Small intestine (tissue), 7 donors: Measurements from ENCODE around the gene AK2. TPM values are rescaled to one million over a fixed set of nuclear protein-coding genes. Genes with fewer than 3 reads are reported as not detected.

ENCODE experiments used
- DNase-seq, 2 donors: peaks; one replicate each; pipeline versions ENCODE4 v3.0.0 to v3.0.0-alpha.2; 2013
- FAIRE-seq: peaks from 2 replicates; lab custom pipeline; 2012; peaks lifted over from hg19 to GRCh38; lab: Jason Lieb, UNC
- H3K27ac ChIP-seq, 3 donors: one replicate each; pipeline ENCODE4 v1.5.1; 2013; ENCODE audit warnings: low read length in 2 of 3, mild to moderate bottlenecking in 2 of 3, control low read depth in 1 of 3, inconsistent platforms in 1 of 3, low read depth in 1 of 3, moderate library complexity in 1 of 3
- H3K27me3 ChIP-seq, 3 donors: one replicate each; pipeline ENCODE4 v1.6.1; 2013; ENCODE audit warnings: low read length in 3 of 3, inconsistent platforms in 1 of 3; ENCODE audit not compliant: control insufficient read depth in 3 of 3, insufficient read depth in 3 of 3
- H3K36me3 ChIP-seq, 3 donors: one replicate each; pipeline ENCODE4 v1.6.1; 2013; ENCODE audit warnings: low read length in 3 of 3, inconsistent platforms in 1 of 3, low read depth in 1 of 3, mild to moderate bottlenecking in 1 of 3, moderate library complexity in 1 of 3; ENCODE audit not compliant: control insufficient read depth in 3 of 3, insufficient read depth in 2 of 3
- H3K4me1 ChIP-seq, 3 donors: one replicate each; pipeline ENCODE4 v1.6.1; 2013; ENCODE audit warnings: low read length in 2 of 3, inconsistent platforms in 1 of 3, low read depth in 1 of 3, mild to moderate bottlenecking in 1 of 3, moderate library complexity in 1 of 3; ENCODE audit not compliant: control insufficient read depth in 3 of 3, insufficient read depth in 2 of 3
- H3K4me3 ChIP-seq, 3 donors: one replicate each; pipeline ENCODE4 v1.5.1; 2013; ENCODE audit warnings: low read length in 3 of 3, control low read depth in 1 of 3, inconsistent platforms in 1 of 3, low read depth in 1 of 3, mild to moderate bottlenecking in 1 of 3, moderate library complexity in 1 of 3
- H3K9me3 ChIP-seq, 2 donors: one replicate each; pipeline ENCODE4 v1.6.1; 2013; ENCODE audit warnings: low read depth in 1 of 2, low read length in 1 of 2; ENCODE audit not compliant: control insufficient read depth in 2 of 2, insufficient read depth in 1 of 2
- WGBS, 3 donors: extraction: QIAGEN DNeasy Blood & Tissue Kit; methylation state at CpG; one replicate each; pipeline ENCODE4 v1.1.7; 2013; 5-methylcytosine and 5-hydroxymethylcytosine counted together
- polyA plus RNA-seq, 4 donors: library from polyadenylated mRNA; stranded (reverse) in 3 of 4; unstranded in 1 of 4; fragments of 200-250 nt in 3 of 4; fragments of 120-200 nt in 1 of 4; gene quantifications; one replicate each; pipeline versions ENCODE4 v1.2.1 to v1.2.3, GENCODE V29; 2013
- donor health status: healthy with polysubstance abuse.
- donor health status: control.
- donor health status: control.
- donor health status: Bipolar disorder and iron deficiency.
- donor health status: healthy.

AK2 gene
- polyA plus RNA-seq, 4 donors: 180 to 210 (median 205) TPM

- Histone ChIP-seq H3K4me3 (no peak overlapping the region), H3K9me3 (no peaks in the 10 kb centered on the region), H3K36me3 (no peaks in the 10 kb centered on the region), H3K27ac (no peak overlapping the region), H3K4me1 (peaks cover 0 to 15% (median 5%) of the 10 kb centered on the region in 3 donors), H3K27me3 (no peaks in the 10 kb centered on the region)
- no peak for DNase-seq
- WGBS, 3 donors: 80 to 88% (median 85%) methylated on average over 1 of the region's 1 CpG
- no peak for FAIRE-seq
Measured at GRCh38 chr1:33041026-33041425, 4.3 kb upstream of the AK2 start.

- 71 to 87% (median 82%) methylated on average over 8 of the region's 8 CpGs for WGBS, 3 donors
- Histone ChIP-seq H3K27ac (no peak overlapping the region), H3K27me3 (no peaks in the 10 kb centered on the region), H3K9me3 (no peaks in the 10 kb centered on the region), H3K4me1 (peaks cover 4 to 19% (median 7%) of the 10 kb centered on the region in 3 donors), H3K36me3 (peaks cover 0 to 3% (median 0%) of the 10 kb centered on the region in 3 donors), H3K4me3 (no peak overlapping the region)
- DNase-seq: no peak
- FAIRE-seq: no peak
Measured at GRCh38 chr1:33039840-33040239, 3.2 kb upstream of the AK2 start.

GRCh38 chr1:33036051-33036525 is 595 bp downstream of the AK2 start:
- WGBS, 3 donors: 2 to 9% (median 2%) methylated on average over 5 of the region's 5 CpGs
- DNase-seq (peak; percentile 41 to 66), FAIRE-seq (no peak)

GRCh38 chr1:33032126-33032869 is 4.4 kb downstream of the AK2 start:
- peaks cover 8 to 20% (median 20%) of the 10 kb centered on the region in 3 donors for H3K4me1 ChIP-seq
- peaks cover 6 to 30% (median 7%) of the 10 kb centered on the region in 3 donors for H3K36me3 ChIP-seq
- H3K4me3 ChIP-seq: no peak overlapping the region
- DNase-seq (no peak), FAIRE-seq (no peak)
- WGBS, 3 donors: 68 to 75% (median 73%) methylated on average over 6 of the region's 6 CpGs
- no peak overlapping the region for H3K27ac ChIP-seq
- H3K27me3 ChIP-seq: no peaks in the 10 kb centered on the region
- no peaks in the 10 kb centered on the region for H3K9me3 ChIP-seq

More at GRCh38 chr1:33036051-33036525, 595 bp downstream of the AK2 start:
- Histone ChIP-seq H3K9me3 (no peaks in the 10 kb centered on the region), H3K36me3 (peaks cover under 1 to 13% (median 2%) of the 10 kb centered on the region in 3 donors), H3K27ac (peak overlapping the region; percentile 81 to 91 (median 82)), H3K4me3 (peak overlapping the region; percentile 79 to 95 (median 94)), H3K4me1 (peaks cover 7 to 17% (median 17%) of the 10 kb centered on the region in 3 donors), H3K27me3 (no peaks in the 10 kb centered on the region)

GRCh38 chr1:33031506-33031905 is 5.2 kb downstream of the AK2 start:
- peaks cover 8 to 20% (median 20%) of the 10 kb centered on the region in 3 donors for H3K4me1 ChIP-seq
- H3K27me3 ChIP-seq: no peaks in the 10 kb centered on the region
- no peak for FAIRE-seq

GRCh38 chr1:33030575-33030974 is 6.1 kb downstream of the AK2 start:
- no peaks in the 10 kb centered on the region for H3K27me3 ChIP-seq
- H3K4me3 ChIP-seq: no peak overlapping the region
- H3K4me1 ChIP-seq: peaks cover 8 to 19% (median 19%) of the 10 kb centered on the region in 3 donors
- no peak overlapping the region for H3K27ac ChIP-seq
- FAIRE-seq: no peak
- DNase-seq: no peak
- no peaks in the 10 kb centered on the region for H3K9me3 ChIP-seq
- WGBS, 3 donors: 91 to 100% (median 92%) methylated on average over 2 of the region's 2 CpGs
- peaks cover 6 to 30% (median 7%) of the 10 kb centered on the region in 3 donors for H3K36me3 ChIP-seq

More at GRCh38 chr1:33031506-33031905, 5.2 kb downstream of the AK2 start:
- Histone ChIP-seq H3K9me3 (no peaks in the 10 kb centered on the region), H3K27ac (no peak overlapping the region), H3K36me3 (peaks cover 6 to 30% (median 7%) of the 10 kb centered on the region in 3 donors), H3K4me3 (no peak overlapping the region)
- no peak for DNase-seq
- 85 to 89% (median 86%) methylated on average over 4 of the region's 4 CpGs for WGBS, 3 donors

- 92 to 96% (median 93%) methylated on average over 5 of the region's 5 CpGs for WGBS, 3 donors
- FAIRE-seq (no peak), DNase-seq (no peak)
- no peak overlapping the region for H3K4me3 ChIP-seq
- no peaks in the 10 kb centered on the region for H3K27me3 ChIP-seq
- H3K27ac ChIP-seq: no peak overlapping the region
- H3K4me1 ChIP-seq: peaks cover 8 to 16% (median 13%) of the 10 kb centered on the region in 3 donors
- H3K9me3 ChIP-seq: no peaks in the 10 kb centered on the region
- H3K36me3 ChIP-seq: peaks cover 6 to 28% (median 7%) of the 10 kb centered on the region in 3 donors
Measured at GRCh38 chr1:33029921-33030320, 6.8 kb downstream of the AK2 start.

- no peak overlapping the region for H3K4me3 ChIP-seq
- no peaks in the 10 kb centered on the region for H3K9me3 ChIP-seq
- peaks cover 6 to 29% (median 7%) of the 10 kb centered on the region in 3 donors for H3K36me3 ChIP-seq
- H3K27ac ChIP-seq: no peak overlapping the region
- no peaks in the 10 kb centered on the region for H3K27me3 ChIP-seq
- DNase-seq (no peak), FAIRE-seq (no peak)
- 90 to 95% (median 92%) methylated on average over 4 of the region's 4 CpGs for WGBS, 3 donors
- peaks cover 6 to 20% (median 7%) of the 10 kb centered on the region in 3 donors for H3K4me1 ChIP-seq
Measured at GRCh38 chr1:33029209-33029608, 7.5 kb downstream of the AK2 start.
